ENCODE measurements around the gene NME9.

The NME9 gene

DNA sequence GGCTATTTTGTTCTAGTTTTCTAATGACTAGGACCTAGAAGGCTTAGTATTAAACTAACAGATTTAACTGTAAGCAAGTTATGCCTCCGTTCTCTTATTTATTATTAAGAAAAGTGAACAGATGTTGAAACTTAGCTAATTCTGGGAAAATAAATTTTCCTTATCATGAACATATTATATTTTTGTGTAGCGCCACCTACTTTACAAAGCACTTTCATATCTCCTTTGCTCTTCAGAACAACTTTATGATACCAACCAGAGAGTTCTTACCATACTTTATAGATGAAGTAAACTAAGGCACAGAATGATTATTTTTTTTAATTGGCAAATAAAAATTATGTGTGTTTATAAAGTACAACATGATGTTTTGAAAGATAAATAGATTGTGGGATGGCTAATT is 59.4 kb downstream of the NME9 start:
- no peak for DNase-seq

DNA sequence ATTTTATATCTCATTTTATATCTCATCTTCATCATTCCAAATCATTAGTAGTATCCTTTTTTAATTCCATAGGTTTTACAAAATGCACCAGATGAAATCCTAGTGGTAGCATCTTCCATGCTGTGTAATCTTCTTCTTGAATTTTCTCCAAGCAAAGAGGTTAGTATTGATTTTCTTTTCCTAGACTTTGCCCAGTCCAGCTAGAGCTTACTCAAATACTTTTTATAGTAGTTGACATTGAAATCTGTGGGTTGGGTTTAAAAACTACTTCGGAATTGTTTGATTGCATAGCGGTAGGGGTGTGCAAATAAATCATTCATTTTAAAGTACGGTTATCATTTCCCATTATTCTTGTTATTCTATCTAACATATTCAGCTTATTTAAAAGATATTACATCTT is 62.6 kb downstream of the NME9 start:
- no peak for DNase-seq

DNA sequence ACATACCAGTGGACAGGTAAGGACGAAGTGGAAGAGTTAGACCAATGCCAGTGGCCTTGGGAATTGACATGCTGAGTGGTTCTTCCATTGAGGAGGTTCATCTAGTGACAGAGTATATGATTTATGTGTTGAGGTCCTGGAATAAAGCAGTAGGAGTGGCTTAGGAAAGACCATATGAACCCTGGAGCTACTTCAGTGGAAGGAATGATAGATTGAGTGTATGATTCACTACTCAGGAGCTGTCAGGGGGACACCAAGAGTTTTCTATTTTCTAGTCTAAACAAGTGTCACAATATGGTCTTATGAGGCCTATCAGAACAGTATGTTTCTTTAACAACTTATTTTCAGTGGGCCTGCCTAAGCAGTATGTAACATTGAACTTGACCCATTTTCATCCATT is 63.9 kb downstream of the NME9 start:
- DNase-seq, result no peak

- no peak for DNase-seq
These were observed 66.5 kb downstream of the NME9 start for GRCh38 chr3:138263104-138263503.

DNA sequence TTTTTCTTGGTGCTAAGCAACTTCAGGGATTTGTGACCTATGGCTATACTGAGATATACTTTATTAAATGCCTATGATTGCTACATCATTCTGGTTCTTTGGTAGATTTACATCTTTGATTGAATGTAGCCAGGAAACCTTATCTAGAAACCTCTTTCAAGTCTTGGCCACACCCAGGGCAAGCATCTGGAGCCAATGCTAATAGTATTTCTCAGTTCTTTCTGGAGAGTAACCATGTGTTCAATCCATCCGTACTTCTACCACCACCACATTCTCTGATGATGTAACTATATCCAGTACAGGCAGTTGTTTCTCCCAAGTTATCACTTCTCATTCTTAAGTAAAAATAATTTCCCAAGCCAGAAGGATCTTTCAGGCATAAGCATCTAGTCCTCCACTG is 69.0 kb downstream of the NME9 start:
- DNase-seq, result no peak

DNA sequence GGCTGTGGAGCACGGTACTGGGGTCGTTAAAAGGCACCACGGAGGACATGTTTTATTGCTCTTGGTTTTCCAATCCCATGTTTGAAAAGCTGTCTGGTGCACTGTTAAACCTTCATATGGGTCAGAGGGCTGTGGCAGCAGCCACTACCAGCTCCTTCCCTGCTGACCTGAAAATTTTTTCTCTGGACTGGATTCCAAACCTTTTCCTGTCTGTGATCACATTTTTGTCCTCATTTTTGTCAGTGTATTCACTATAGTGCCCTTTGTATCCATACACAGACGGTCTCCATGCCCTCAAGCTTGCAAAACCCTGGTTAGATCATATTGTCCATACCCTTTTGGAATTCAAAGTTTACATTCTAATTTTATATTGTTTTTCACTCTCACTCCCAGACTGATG is 70.5 kb downstream of the NME9 start:
- no peak for DNase-seq

DNA sequence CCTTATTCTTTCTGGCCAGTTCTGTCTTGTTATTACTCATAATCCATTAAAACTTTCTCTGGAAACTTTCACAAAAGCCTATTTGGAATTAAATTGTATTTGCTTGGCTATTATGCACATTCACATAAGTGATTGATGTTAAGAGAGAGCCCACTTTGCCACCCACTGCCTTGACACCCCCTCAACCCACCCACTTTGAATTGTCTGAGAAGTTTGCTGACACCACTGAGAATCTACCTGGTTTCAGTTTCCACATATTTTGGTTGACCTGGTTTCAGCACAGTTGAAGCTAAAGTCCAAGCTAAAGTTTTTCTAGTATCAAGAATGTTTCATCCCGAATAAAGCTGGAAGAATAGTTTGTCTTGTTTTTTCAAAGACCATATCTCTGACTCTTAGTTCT is 71.7 kb downstream of the NME9 start:
- no peak for DNase-seq

GRCh38 chr3:138256022-138256421 is 73.6 kb downstream of the NME9 start:
- no peak for DNase-seq

DNA sequence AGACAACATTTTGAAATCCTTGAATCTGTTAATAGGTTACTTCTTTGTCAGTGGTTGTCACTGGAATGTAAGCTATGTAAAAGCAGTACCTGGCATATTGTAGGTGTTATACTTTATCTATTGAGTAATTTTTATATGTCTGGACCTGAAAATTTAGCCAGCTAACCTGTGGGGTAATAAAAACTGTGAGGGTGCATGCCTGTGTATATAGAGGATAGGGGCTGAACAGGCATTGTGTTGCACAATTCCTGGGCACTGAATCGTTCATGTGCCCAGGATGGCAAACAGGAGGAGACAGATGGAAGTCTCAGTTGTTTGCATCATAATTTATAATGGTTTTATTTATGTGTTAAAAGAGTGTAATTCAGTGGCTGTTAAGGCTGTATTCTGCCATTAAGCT is 75.4 kb downstream of the NME9 start:
- no peak for DNase-seq

GRCh38 chr3:138253609-138254008 is 76.0 kb downstream of the NME9 start:
- no peak for DNase-seq

All from activated CD4-positive, alpha-beta T cell treated with anti-CD3 and anti-CD28 coated beads, Interleukin-2, amount 50 U/mL, for 4 hours (primary cell).